ENCODE results near the gene GJB1.

Gene GJB1

DNA sequence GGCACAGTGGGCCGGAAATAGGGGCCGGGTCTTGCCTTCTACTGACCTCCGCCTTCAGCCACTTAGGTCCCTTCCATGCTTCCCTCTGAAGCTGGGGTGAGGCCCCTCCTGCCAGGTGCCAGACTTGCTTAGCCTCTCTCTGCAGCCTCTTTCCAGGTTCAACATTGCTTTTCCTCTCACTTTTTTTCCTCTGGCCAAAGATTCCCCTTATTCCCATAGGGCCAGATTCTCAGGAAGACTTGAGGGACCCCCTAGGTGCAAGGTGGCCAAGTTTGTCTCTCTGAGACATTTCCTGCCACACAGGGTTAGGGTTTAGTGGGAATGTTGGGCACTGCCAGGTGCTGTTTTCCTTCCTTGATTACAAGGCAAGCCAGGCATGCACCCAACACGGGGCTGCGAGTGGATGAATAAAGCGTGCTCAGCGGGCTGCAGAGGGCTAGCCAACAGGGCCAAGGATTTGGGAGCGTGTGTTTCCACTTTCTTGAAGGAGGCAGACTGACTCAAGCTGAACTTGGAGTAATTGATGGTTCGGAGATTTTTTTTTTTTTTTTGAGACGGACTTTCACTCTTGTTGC is 7.6 kb upstream of the GJB1 start (continued):
- TF ChIP-seq ZNF707 (tag by site-specific recombination; IDR thresholded peaks at IDR 0.05): no peak
- TF ChIP-seq ZBTB1 (tag by site-specific recombination; IDR thresholded peaks at IDR 0.05): no peak
- no peak for TF ChIP-seq ZNF558 (tag by site-specific recombination; IDR thresholded peaks at IDR 0.05)
- TF ChIP-seq SCRT2 (tag by site-specific recombination; IDR thresholded peaks at IDR 0.05): no peak
- TF ChIP-seq KLF1 (tag by site-specific recombination; IDR thresholded peaks at IDR 0.05): no peak

DNA sequence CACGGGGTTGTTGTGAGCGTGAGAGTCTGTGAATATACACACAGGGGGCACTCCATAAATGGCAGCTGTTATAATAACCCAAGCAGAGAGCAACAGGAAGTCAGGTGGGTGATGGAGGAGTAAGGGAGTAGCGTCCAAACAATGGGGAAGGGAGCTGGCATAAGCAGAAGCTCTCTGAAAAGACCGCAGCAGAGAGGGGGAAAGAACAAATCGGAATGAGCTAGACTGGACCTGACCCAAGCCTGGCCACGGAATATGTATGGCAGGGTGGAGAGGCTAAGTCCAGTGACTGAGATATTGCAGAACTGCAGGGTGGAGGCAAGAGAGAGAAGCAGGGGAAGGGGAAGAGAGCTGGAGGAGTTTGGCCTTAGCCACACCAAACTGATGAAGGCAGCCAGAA is 6.5 kb upstream of the GJB1 start:
- POLR2A ChIA-PET: interaction anchor here (0.6 kb wide), 1 partner anchor 14 kb away, joined by 3 read pairs; no protein-coding TSS in a partner anchor
- Histone ChIP-seq H3K27ac (ENCODE audit: extremely low read depth, low read depth, low read length) (no peak overlapping the region), H3K4me1 (ENCODE audit: control insufficient read depth, insufficient read depth, low read length) (no peaks in the 10 kb centered on the region), H3K36me3 (ENCODE audit: control insufficient read depth in 2 of 2, insufficient read depth in 1 of 2, low read length in 2 of 2) (no peaks in the 10 kb centered on the region), H3K9me3 (ENCODE audit: control insufficient read depth, insufficient read depth, low read depth, low read length) (no peaks in the 10 kb centered on the region), H3K4me3 (ENCODE audit: low read depth, low read length) (no peak overlapping the region)
- TF ChIP-seq ZNF341 (tag by site-specific recombination; IDR thresholded peaks at IDR 0.05; ENCODE audit: low read depth) (no peak), KLF1 (tag by site-specific recombination; IDR thresholded peaks at IDR 0.05) (no peak), HOXC10 (CRISPR knock-in tag; IDR thresholded peaks at IDR 0.05) (no peak), ZNF146 (tag by site-specific recombination; IDR thresholded peaks at IDR 0.05) (no peak), ZNF292 (tag by site-specific recombination; IDR thresholded peaks at IDR 0.05; ENCODE audit: borderline replicate concordance, low read depth) (no peak), ZNF221 (tag by site-specific recombination; IDR thresholded peaks at IDR 0.05; ENCODE audit: borderline replicate concordance) (no peak), ZEB2 (tag by site-specific recombination; IDR thresholded peaks at IDR 0.05) (no peak), MEIS1 (CRISPR knock-in tag; IDR thresholded peaks at IDR 0.05; ENCODE audit: borderline replicate concordance) (no peak), ZNF777 (tag by site-specific recombination; IDR thresholded peaks at IDR 0.05; ENCODE audit: borderline replicate concordance) (no peak), REPIN1 (tag by site-specific recombination; IDR thresholded peaks at IDR 0.05; ENCODE audit: low read depth) (no peak)
- TF ChIP-seq, protein P1, sequence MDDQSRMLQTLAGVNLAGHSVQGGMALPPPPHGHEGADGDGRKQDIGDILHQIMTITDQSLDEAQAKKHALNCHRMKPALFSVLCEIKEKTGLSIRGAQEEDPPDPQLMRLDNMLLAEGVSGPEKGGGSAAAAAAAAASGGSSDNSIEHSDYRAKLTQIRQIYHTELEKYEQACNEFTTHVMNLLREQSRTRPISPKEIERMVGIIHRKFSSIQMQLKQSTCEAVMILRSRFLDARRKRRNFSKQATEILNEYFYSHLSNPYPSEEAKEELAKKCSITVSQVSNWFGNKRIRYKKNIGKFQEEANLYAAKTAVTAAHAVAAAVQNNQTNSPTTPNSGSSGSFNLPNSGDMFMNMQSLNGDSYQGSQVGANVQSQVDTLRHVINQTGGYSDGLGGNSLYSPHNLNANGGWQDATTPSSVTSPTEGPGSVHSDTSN (CRISPR knock-in tag; IDR thresholded peaks at IDR 0.05): no peak
- TF ChIP-seq, protein P2, sequence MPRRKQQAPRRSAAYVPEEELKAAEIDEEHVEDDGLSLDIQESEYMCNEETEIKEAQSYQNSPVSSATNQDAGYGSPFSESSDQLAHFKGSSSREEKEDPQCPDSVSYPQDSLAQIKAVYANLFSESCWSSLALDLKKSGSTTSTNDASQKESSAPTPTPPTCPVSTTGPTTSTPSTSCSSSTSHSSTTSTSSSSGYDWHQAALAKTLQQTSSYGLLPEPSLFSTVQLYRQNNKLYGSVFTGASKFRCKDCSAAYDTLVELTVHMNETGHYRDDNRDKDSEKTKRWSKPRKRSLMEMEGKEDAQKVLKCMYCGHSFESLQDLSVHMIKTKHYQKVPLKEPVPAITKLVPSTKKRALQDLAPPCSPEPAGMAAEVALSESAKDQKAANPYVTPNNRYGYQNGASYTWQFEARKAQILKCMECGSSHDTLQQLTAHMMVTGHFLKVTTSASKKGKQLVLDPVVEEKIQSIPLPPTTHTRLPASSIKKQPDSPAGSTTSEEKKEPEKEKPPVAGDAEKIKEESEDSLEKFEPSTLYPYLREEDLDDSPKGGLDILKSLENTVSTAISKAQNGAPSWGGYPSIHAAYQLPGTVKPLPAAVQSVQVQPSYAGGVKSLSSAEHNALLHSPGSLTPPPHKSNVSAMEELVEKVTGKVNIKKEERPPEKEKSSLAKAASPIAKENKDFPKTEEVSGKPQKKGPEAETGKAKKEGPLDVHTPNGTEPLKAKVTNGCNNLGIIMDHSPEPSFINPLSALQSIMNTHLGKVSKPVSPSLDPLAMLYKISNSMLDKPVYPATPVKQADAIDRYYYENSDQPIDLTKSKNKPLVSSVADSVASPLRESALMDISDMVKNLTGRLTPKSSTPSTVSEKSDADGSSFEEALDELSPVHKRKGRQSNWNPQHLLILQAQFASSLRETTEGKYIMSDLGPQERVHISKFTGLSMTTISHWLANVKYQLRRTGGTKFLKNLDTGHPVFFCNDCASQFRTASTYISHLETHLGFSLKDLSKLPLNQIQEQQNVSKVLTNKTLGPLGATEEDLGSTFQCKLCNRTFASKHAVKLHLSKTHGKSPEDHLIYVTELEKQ (tag by site-specific recombination; IDR thresholded peaks at IDR 0.05; ENCODE audit: borderline replicate concordance): no peak
- TF ChIP-seq, protein P3, sequence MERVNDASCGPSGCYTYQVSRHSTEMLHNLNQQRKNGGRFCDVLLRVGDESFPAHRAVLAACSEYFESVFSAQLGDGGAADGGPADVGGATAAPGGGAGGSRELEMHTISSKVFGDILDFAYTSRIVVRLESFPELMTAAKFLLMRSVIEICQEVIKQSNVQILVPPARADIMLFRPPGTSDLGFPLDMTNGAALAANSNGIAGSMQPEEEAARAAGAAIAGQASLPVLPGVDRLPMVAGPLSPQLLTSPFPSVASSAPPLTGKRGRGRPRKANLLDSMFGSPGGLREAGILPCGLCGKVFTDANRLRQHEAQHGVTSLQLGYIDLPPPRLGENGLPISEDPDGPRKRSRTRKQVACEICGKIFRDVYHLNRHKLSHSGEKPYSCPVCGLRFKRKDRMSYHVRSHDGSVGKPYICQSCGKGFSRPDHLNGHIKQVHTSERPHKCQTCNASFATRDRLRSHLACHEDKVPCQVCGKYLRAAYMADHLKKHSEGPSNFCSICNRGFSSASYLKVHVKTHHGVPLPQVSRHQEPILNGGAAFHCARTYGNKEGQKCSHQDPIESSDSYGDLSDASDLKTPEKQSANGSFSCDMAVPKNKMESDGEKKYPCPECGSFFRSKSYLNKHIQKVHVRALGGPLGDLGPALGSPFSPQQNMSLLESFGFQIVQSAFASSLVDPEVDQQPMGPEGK (tag by site-specific recombination; IDR thresholded peaks at IDR 0.05): no peak
- CTCF ChIA-PET: interaction anchor here (0.6 kb wide), 2 partner anchors 54 to 799 kb away, joined by 3 read pairs; no protein-coding TSS in a partner anchor

DNA sequence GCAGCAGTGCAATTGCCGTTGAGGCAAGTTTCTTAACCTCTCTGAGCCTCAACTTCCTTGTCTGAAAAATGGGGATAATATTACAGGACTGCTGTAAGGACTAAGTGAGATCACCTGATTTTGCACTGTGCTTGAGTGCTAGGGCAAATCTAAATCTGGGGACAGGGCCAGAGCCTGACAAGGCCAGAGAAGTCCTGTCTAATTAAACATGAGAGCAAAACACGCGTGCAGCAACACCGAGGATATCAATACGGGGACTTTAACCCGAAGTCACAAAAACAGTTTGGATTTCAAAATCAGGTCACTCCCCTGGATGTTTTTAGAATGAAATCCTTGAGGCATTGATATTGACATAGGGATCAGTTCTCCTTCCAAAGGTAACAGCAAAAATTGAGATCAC is 5.7 kb upstream of the GJB1 start:
- POLR2A ChIA-PET: no interaction called here
- Histone ChIP-seq H3K4me3 (ENCODE audit: low read depth, low read length) (no peak overlapping the region), H3K27ac (ENCODE audit: extremely low read depth, low read depth, low read length) (no peak overlapping the region), H3K36me3 (ENCODE audit: control insufficient read depth in 2 of 2, insufficient read depth in 1 of 2, low read length in 2 of 2) (no peaks in the 10 kb centered on the region; a peak in 1 of 3 replicates), H3K9me3 (ENCODE audit: control insufficient read depth, insufficient read depth, low read depth, low read length) (no peaks in the 10 kb centered on the region), H3K4me1 (ENCODE audit: control insufficient read depth, insufficient read depth, low read length) (no peaks in the 10 kb centered on the region)
- CTCF ChIA-PET: no interaction called here
- TF ChIP-seq ZNF350 (tag by site-specific recombination; IDR thresholded peaks at IDR 0.05) (no peak), ZNF155 (tag by site-specific recombination; IDR thresholded peaks at IDR 0.05) (no peak), ZNF629 (tag by site-specific recombination; IDR thresholded peaks at IDR 0.05) (no peak), ZNF423 (tag by site-specific recombination; IDR thresholded peaks at IDR 0.05) (no peak), TRIM28 (IDR thresholded peaks at IDR 0.05; ENCODE audit: borderline replicate concordance, low read length) (no peak), HOXD13 (CRISPR knock-in tag; IDR thresholded peaks at IDR 0.05; ENCODE audit: borderline replicate concordance) (no peak), ZNF785 (tag by site-specific recombination; IDR thresholded peaks at IDR 0.05) (no peak), ZNF140 (tag by site-specific recombination; IDR thresholded peaks at IDR 0.05) (no peak)
- TF ChIP-seq, protein P4, sequence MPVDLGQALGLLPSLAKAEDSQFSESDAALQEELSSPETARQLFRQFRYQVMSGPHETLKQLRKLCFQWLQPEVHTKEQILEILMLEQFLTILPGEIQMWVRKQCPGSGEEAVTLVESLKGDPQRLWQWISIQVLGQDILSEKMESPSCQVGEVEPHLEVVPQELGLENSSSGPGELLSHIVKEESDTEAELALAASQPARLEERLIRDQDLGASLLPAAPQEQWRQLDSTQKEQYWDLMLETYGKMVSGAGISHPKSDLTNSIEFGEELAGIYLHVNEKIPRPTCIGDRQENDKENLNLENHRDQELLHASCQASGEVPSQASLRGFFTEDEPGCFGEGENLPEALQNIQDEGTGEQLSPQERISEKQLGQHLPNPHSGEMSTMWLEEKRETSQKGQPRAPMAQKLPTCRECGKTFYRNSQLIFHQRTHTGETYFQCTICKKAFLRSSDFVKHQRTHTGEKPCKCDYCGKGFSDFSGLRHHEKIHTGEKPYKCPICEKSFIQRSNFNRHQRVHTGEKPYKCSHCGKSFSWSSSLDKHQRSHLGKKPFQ (tag by site-specific recombination; IDR thresholded peaks at IDR 0.05): no peak

All from HEK293 (cell line).